LNCAP (cell line): ENCODE results near the gene TUBB1.

ENCODE experiments used
- CTCF ChIP-seq: fragments of 450-650 bp; IDR thresholded peaks from 2 replicates; pipeline ENCODE4 v1.5.1; 2017; ENCODE audit warnings: mild to moderate bottlenecking

TUBB1 gene

GRCh38 chr20:59010321-59010994 is 8.8 kb upstream of the TUBB1 start:
- TF ChIP-seq CTCF = no peak

GRCh38 chr20:59010995-59011873 is 8.0 kb upstream of the TUBB1 start:
- TF ChIP-seq CTCF = no peak

GRCh38 chr20:59013031-59013951 is 5.9 kb upstream of the TUBB1 start:
- TF ChIP-seq CTCF = no peak

DNA sequence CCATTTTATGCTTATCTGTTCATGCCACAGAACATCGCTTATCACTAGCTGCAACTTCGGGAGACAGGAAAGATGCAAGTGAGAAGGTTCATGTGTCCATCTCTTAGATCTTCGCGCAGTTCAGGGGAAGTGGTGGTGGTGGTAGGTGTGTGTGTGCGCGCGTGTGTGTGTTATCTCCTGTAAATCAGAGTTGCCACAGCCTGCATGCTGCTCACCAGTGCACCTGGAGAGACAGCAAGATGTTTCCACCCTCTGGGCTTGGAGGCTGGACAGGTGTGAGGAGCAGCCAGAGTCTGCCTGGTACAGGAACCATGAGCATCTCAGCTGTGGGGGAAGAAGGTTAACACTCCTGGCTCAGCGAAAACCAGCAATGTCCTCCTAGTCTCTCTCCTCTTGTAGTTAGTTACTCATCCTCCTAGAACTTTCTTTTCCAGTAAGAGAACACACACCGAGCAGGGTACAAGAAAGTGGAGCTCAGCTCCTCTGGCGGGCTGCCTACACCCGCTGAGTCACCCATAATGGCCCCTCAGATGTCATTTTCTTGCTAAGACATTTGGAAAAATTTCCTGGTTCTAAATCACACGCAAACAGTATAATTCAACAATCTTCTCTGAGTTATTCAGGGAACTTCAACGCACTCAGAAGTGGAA is 5.1 kb upstream of the TUBB1 start:
- TF ChIP-seq CTCF = no peak

GRCh38 chr20:59014680-59015389 is 4.4 kb upstream of the TUBB1 start:
- TF ChIP-seq CTCF = no peak

DNA sequence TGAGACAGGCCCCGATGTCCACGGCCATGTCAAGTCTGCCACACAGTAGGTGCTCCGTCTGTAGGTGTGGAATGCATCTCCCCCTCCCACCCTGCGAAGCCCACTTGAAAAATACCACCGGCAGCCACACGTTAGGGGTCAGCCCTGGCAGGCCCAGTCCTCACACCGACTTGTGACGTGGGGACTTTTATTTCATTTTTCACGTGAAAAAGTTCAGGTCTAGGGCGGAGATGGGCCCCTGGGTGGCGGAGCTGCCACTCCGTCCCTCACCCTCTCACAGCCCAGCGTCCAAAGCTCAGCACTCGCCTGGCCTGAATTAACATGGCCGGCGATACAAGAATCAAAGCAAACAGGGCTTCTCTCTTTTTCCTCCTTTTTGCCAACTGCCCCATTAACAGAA is 3.8 kb upstream of the TUBB1 start:
- TF ChIP-seq CTCF = no peak
